Fibroblast of mammary gland (primary cell): ENCODE measurements around the gene TRMT112.
A peak's percentile ranks its signal among the peaks of the same experiment; 100 is the strongest.

Source experiments
- DNase-seq: peaks from one replicate; pipeline ENCODE4 v3.0.0-alpha.2; 2010; ENCODE audit warnings: low read depth
- H3K4me3 ChIP-seq: 2 replicates; pipeline ENCODE4 v1.5.1; 2011; ENCODE audit warnings: low read depth, mild to moderate bottlenecking, low read length, moderate library complexity; ENCODE audit not compliant: control insufficient read depth
- CTCF ChIP-seq: conservative IDR thresholded peaks from 2 replicates; pipeline ENCODE4 v1.5.1; 2011; ENCODE audit warnings: low read depth, low read length, inconsistent platforms; ENCODE audit not compliant: control insufficient read depth, insufficient read depth

Gene TRMT112

GRCh38 chr11:64341851-64342791 lies 24.8 kb upstream of the TRMT112 start:
- H3K4me3 ChIP-seq, result peak overlapping the region; percentile 27
- no peak for TF ChIP-seq CTCF
- DNase-seq, result peak; percentile 80

- no peak for TF ChIP-seq CTCF
- no peak for DNase-seq
- no peak overlapping the region for H3K4me3 ChIP-seq
Observed at GRCh38 chr11:64341429-64341828, 24.1 kb upstream of the TRMT112 start.

- TF ChIP-seq CTCF, result no peak
- H3K4me3 ChIP-seq, result no peak overlapping the region
- no peak for DNase-seq
Observed at GRCh38 chr11:64340671-64341335, 23.4 kb upstream of the TRMT112 start.

GRCh38 chr11:64339754-64340408 lies 22.5 kb upstream of the TRMT112 start, which contains the start of gene CCDC88B:
TSS of gene CCDC88B (plus strand) at chr11:64340204. CDS start at chr11:64340267, 63 bp downstream.
- no peak for DNase-seq

GRCh38 chr11:64339286-64339685 lies 21.9 kb upstream of the TRMT112 start:
- no peak overlapping the region for H3K4me3 ChIP-seq
- no peak for TF ChIP-seq CTCF
- DNase-seq, result no peak

More at GRCh38 chr11:64339754-64340408, 22.5 kb upstream of the TRMT112 start, which contains the start of gene CCDC88B:
- TF ChIP-seq CTCF, result no peak
- no peak within 1 kb of the TSS for H3K4me3 ChIP-seq

GRCh38 chr11:64338716-64339115 lies 21.4 kb upstream of the TRMT112 start:
- no peak overlapping the region for H3K4me3 ChIP-seq
- no peak for TF ChIP-seq CTCF
- DNase-seq, result no peak
